GM12891 (cell line): ENCODE measurements around the gene PAM16.

Source experiments
- PAX5 ChIP-seq: IDR thresholded peaks from 2 replicates; pipeline ENCODE4 v1.6.1; 2011; ENCODE audit warnings: low read length, moderate library complexity, mild to moderate bottlenecking; ENCODE audit not compliant: insufficient read depth, severe bottlenecking
- POLR2A ChIP-seq: IDR thresholded peaks from 2 replicates; pipeline ENCODE4 v1.6.1; 2011; ENCODE audit warnings: low read depth, low read length, control low read depth
- POLR2AphosphoS5 ChIP-seq: IDR thresholded peaks from 2 replicates; pipeline ENCODE4 v1.6.1; 2011; ENCODE audit warnings: low read depth, low read length, control low read depth
- POU2F2 ChIP-seq: IDR thresholded peaks from 2 replicates; pipeline ENCODE4 v1.6.1; 2011; ENCODE audit warnings: low read depth, mild to moderate bottlenecking, control low read depth, low read length, moderate library complexity
- SPI1 ChIP-seq: IDR thresholded peaks from 2 replicates; pipeline ENCODE4 v1.6.1; 2011; ENCODE audit warnings: low read depth, low read length, control low read depth
- TAF1 ChIP-seq: IDR thresholded peaks from 2 replicates; pipeline ENCODE4 v1.6.1; 2011; ENCODE audit warnings: low read depth, low read length, control low read depth

GRCh38 chr16:4351880-4352279, 759 bp upstream of the PAM16 start:
- TF ChIP-seq POLR2AphosphoS5, result no peak
- no peak for TF ChIP-seq POLR2A
- TF ChIP-seq PAX5, result no peak
- TF ChIP-seq SPI1, result no peak
- TF ChIP-seq TAF1, result no peak
- TF ChIP-seq POU2F2, result no peak
